Tongue (tissue), 2 donors: ENCODE data around the gene POFUT1. TPM values are rescaled to one million over a fixed set of nuclear protein-coding genes. Genes with fewer than 3 reads are reported as not detected.
"Not testable (repeated sequence)": the region's sequence is repeated elsewhere in the genome, so short reads cannot be mapped to it uniquely, and the experiment has no call there.

ENCODE experiments used
- DNase-seq: peaks from one replicate; pipeline ENCODE4 v3.0.0-alpha.2; 2015
- total RNA-seq: library from RNA; depleted of rRNA; stranded (reverse); fragments of >200 nt; gene quantifications from one replicate; pipeline ENCODE4 v1.2.3, GENCODE V29; 2014

The POFUT1 gene
- 33.5 TPM for total RNA-seq

- DNase-seq: peak; percentile 95
Measured at GRCh38 chr20:32207626-32208498, at the start of gene POFUT1, which contains the start of gene PLAGL2. Gene POFUT1 (plus strand): TSS chr20:32207880. CDS start chr20:32207942, 62 bp downstream. Gene PLAGL2 (minus strand): TSS chr20:32207743. CDS start chr20:32202178, 5,565 bp downstream.

- no peak for DNase-seq
Measured at GRCh38 chr20:32158351-32158750, 49.3 kb upstream of the POFUT1 start.

GRCh38 chr20:32158943-32159660, 48.6 kb upstream of the POFUT1 start:
- DNase-seq: no peak

- DNase-seq: no peak
Measured at GRCh38 chr20:32159766-32160221, 47.9 kb upstream of the POFUT1 start.

GRCh38 chr20:32160341-32160740, 47.3 kb upstream of the POFUT1 start:
- DNase-seq: no peak

- no peak for DNase-seq
Measured at GRCh38 chr20:32162351-32162750, 45.3 kb upstream of the POFUT1 start.

GRCh38 chr20:32163951-32164350, 43.7 kb upstream of the POFUT1 start:
- DNase-seq: no peak

- no peak for DNase-seq
Measured at GRCh38 chr20:32164984-32165735, 42.5 kb upstream of the POFUT1 start.

GRCh38 chr20:32165836-32166545, 41.7 kb upstream of the POFUT1 start:
- no peak for DNase-seq

- no peak for DNase-seq
Measured at GRCh38 chr20:32167552-32167951, 40.1 kb upstream of the POFUT1 start.

- no peak for DNase-seq
Measured at GRCh38 chr20:32168184-32168910, 39.3 kb upstream of the POFUT1 start.

- DNase-seq: not testable (repeated sequence)
Measured at GRCh38 chr20:32177696-32178095, 30.0 kb upstream of the POFUT1 start.

GRCh38 chr20:32179515-32179914, 28.2 kb upstream of the POFUT1 start:
- DNase-seq: no peak

GRCh38 chr20:32179934-32180333, 27.7 kb upstream of the POFUT1 start:
- DNase-seq: no peak

GRCh38 chr20:32181606-32182005, 26.1 kb upstream of the POFUT1 start:
- DNase-seq: no peak

GRCh38 chr20:32183947-32184635, 23.6 kb upstream of the POFUT1 start:
- DNase-seq: no peak

GRCh38 chr20:32184961-32185603, 22.6 kb upstream of the POFUT1 start:
- no peak for DNase-seq

GRCh38 chr20:32186506-32186905, 21.2 kb upstream of the POFUT1 start:
- no peak for DNase-seq

GRCh38 chr20:32188376-32189122, 19.1 kb upstream of the POFUT1 start:
- DNase-seq: no peak
